CMK (cell line): Measurements from ENCODE around the gene XCL2.

Experiments
- DNase-seq: peaks from one replicate; pipeline ENCODE4 v3.0.0-alpha.2; 2010; ENCODE audit warnings: low read depth

XCL2 gene

DNA sequence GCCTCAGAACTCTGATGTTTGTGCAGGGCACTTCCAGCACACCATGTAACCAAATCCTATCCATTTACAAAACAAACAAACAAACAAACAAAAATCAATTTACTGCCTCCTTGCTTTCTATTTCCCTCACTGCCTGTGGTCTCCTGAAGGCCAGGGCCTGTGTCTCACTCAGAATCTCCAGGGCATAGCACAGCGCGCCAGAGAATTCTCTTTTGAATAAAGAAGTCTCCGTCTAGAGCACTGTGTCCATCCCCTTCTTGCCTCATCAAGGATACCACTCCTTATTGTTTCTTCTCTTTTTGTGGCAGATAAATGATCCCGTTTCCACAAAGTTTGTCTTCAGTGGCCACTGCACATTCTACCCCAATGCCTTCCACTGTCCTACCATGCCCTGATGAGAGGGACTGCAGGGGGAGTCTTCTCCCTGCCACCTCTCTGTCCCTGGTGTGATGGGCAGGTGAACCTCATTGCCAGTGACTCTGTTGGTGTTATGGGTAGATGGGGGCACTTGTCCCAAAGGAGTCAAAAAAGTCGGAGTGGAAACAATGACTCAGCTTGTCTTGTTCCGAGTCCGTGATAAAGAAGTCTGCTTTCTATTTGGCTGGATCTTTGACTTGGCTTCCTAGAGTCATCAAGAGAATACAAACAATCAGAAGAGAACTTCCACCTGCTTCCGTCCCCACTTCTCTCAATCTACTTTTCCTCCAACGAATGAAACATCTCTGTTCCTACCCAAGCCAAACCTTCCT, 30.0 kb downstream of the XCL2 start:
- DNase-seq, result no peak

DNA sequence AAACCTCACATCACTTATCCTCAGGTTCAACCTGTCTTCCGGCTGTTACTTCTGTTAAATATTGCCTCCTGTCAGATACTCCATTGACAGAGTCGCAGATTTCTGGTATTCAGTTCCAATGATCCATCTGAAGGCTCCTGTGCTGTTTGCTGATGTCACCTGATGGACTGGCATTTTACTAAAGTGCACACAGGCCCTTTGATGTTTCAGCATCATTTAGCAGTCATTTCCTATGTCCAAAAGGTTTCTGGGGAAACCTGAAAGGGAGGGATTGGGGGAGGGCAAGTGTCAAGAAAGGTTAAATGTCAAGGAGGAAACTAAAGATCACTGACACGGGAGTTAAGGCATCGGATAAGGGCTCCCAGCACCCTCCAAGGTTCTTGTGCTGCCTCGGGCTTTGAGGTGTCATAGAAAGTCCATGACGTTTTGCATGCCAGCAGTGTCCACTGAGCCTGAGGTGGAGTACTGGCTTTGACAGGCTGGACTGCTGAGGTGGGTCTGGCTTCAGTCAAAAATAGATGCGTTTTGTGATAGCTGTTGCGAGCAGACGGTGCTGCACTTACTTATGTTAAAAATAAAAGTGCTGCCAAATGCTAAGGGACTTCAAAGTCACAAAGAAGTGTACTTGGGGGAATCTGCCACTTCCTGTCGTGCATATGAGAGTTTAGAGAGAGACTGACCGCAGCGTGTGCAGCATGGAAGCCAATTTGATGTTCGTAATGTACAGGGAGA, 30.8 kb downstream of the XCL2 start:
- DNase-seq, result no peak

DNA sequence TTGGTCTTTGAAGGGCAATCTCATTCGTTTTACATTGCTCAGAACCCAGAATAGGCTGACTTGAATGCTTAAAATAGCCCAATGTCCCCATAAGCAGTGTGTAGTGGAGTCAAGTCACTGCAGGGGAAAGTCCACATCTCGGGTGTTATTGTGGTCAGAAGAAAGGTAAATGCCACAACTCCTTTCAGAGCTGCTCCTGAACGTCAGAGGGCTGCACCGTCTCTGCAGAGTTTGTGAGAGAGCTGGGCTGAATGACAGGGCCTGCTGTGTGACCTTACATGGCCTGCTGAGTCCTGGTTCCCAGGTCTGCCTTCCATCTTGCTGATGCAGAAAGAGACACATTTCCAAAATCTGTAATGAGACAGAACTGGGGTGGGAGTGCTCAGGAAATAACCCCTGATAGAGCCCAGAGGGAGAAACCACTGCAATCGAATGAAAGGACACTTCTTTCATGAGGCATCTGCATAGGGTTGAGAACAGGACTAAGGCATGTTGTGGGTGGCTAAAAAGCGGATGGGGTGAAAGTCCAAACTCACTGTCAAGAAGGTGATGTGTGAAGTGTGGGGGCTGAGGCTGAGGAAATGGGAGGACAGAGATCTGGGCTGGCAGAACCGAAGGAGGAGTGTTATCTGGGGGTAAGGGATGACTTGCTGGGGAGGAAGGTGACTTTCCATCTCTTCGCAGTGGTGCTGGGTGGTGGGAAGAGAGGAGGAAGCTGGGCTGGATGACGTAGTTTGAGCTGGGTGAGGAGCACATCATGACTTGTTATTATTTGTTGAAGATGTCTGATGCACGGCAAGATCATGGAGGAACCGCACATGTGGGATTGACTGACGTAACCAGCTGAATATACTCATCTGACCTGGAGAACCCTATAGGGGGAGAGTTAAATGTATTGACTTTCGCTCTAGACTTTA, 33.7 kb downstream of the XCL2 start:
- no peak for DNase-seq

DNA sequence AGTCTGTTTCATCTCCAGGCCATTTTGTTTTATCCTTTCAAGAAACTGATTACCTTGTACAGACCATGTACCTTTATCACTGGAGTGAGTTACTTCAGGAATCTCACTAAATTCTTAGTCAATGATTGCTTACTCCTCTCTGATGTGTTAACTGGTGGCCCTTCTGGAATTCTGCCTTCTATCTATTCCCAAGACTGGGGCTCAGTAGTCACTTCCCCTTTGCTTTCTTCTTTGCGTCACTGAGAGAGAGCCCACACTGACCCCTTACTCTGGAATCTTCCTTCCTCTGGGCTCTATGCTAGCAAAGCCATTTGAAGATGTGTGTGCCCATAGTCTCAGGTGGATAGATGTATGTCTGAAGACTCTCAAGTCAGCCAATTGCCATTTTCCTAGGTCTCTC, 34.6 kb downstream of the XCL2 start:
- DNase-seq, result no peak

DNA sequence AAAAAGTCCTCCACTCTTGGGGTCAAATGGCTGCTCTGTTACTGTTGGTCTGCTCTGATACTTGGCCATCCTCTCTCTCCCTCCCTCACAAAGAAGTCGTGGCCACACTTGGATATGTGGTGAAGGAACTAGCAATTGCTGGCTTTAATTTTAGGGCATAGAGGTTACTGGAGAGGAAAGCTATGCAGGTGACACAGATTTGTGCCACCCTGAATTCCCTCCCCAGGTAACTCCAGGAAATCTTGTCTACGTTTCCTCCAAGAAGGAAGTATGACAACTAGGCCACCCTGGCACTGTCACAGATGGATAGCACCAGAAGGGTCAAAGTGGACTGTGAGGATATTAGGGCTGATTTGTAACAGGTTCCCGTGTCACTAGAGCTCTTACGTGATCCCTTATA, 36.0 kb downstream of the XCL2 start:
- no peak for DNase-seq

DNA sequence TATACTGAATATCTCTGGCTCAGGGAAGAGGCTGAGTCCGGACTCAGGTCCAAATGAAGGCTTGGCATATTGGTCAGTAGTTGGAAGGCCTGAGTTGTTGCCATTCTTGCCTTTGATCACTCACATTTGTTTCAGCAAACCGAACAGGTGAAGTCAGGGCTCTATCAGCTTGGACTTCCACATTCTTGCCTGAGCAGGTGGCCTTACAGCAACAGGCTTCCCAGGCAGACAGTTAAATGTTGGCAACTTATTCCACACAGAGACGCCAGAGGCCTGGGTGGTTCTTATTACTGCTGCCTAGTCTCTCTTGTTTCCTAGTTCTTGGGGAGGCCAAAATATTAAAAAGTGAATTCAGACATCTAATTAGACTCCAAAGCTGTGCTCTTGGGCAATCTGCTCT, 36.6 kb downstream of the XCL2 start:
- DNase-seq, result no peak

DNA sequence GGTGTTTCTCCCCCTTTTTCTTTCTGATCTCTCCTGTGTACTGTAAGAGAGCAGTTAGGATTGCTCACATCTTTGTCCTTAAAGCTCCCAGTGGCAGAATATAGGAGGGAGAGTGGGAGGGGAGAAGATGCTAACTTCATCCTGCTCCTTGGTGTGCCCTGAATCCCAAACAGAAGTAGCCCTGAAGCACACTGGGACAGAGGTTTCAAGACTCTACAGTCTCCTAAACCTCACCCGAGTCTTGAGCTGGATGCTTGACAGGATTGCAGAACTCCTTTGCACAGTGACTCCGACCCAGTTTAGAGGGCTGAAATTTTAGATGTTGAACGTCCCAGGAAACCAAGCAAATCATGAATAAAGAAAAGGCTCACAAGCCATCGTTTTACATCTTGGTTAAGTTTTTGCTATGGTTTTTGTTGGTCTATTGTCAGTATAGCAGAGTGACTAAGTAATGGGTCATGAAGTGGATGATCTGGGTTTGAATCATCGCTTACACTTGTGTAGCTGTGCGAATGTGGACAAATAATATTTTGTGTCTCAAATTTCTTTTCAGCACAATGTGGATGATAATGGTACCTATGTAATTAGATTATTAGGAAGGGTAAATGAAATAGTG, 37.5 kb downstream of the XCL2 start:
- no peak for DNase-seq

DNA sequence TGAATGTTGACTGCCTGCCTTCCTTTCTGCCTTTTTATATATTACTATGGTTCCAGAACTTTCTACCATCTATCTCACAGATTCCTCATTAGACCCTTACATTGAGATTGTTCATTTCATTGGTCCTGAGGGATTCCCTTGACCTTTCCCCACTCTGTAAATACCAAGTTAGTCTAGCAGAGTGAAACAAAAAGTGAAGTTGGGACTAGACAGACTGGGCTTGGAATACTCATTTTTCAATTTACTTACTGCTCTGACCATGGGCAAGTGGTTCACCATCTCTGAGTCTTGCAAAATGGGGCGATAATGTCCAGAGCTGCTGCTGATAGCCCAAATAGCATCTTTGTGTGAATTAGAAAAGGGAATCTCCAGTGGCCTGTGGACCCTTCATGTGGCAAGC, 38.8 kb downstream of the XCL2 start:
- DNase-seq, result no peak

DNA sequence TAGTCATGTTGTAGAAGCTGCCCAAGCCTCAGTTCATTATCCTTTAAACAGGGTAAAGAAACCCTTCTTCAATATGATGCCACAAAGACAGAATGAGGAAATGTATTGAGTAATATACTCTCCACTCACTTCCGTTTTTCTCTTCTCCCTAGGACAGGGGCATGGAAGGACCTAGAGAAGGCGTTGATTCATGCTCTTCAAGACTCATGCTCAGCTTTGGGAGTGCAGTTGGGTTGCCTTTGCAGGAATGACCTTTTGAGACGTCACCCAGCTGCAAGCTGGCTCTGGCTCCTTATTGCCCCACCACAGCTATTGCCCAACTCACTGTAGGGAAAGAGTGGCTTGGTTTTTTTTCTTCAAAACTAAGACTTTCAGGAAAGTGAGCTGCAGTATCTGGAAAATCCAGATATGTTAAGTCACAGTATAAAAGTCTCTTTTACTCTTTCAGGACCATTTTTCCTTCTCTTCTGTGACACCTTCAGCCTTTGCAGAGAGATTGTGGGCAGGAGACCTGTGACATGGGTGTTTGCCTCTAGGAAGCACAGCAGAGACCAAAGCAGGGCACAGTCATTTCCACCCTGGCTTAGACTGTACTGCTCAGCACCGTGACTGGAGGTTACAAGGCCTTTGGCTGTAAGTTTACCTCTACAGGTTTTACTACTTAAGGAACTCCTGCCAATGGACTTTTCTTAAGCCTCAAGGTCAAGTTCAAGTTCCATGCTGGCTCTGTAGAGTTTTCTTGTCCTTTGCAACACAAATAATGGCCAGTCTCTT, 39.5 kb downstream of the XCL2 start:
- DNase-seq, result no peak

DNA sequence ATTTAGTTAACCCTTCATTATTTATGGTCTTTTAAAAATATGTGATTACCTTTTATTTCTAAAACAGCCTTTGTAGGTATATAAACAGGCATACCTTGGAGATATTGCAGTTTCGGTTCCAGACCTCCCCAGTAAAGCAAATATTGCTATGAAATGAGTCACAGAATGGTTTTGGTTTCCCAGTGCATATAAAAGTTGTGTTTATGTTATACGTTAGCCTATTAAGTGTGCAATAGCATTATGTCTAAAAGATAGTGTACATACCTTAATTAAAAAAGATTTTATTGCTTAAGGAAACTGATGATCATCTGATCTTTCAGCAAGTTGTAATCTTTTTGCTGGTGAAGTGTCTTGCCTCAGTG, 44.1 kb downstream of the XCL2 start:
- DNase-seq, result no peak

DNA sequence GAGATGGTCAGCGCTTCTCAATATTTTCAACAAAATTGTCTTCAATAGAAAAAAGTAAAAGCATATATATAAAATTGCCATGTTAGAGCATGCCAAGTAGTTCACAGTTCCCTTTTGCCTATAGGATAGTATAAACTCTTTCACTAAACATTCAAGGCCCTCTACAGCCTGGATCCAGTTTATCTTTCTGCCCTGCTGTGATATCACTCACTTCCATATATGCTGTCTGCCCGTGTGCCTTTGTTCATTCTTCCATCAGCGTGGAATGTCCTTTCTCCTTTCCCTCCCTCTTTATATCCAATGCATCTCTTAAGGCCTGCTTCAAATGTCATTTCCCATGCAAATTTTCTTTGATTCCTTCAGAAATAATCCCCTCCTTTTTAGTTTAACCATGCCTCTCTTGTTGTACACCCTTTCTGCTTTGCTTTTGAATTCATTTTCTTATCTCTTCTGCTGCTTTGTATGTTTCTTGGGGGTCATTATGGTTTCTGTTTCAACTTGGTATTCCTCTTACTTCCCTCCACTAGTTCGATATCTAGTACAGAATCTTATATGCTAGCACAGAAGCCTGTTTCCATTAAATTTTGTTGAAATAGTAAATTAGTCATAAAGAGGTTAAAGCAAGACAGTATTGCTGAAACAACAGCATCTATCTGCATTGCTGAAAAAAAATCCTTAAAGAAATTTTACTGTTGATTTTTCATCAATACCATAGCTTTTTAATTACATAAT, 44.7 kb downstream of the XCL2 start:
- DNase-seq, result no peak

DNA sequence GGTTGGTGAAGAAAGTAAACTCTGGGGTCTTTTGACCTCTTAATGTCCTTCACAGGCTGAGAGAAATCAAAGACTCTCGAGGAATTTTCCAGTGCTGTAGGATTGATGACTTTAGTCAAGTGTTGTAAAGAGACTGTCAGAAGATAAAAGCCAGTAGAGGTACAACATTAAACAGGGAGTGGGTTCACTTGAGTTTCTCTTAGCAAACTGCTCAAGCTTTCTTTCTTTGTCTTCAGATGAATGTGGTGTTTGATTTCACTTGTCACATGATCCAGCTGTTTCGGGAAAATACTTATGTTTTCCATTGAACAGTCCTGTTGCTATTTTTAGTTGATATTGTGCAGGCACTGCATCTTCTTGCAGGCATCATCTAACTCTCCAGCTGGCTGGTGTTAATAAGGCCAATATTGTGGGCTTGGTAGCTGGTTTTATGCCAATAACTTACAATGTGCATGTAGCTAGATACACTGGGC, 45.6 kb downstream of the XCL2 start:
- no peak for DNase-seq

DNA sequence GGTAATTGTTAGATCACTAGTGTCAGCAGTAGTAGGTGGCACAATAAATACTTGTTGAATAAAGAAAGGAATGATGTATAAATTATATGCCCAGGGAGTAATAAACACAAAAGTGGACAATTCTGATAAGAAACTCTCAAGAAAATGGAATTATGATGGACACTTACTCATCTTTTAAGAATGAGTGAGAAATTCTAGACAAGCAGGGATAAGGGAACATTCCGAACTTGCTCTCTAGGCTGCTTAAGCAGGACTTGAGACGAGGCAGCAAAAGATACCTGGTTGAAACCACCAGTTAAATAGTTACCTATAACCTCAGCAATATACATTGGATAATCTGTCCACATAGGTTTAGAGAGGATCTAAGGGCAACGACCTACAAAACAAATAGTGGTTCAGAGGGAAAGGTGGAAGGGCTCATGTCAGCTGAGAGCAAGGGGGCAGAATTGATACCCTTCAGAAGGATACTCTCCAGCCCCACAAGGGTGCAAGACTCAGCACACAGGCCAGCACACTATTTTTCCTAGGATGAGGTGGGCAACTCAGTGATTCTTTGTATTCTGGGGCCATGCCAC, 46.3 kb downstream of the XCL2 start:
- DNase-seq, result no peak

DNA sequence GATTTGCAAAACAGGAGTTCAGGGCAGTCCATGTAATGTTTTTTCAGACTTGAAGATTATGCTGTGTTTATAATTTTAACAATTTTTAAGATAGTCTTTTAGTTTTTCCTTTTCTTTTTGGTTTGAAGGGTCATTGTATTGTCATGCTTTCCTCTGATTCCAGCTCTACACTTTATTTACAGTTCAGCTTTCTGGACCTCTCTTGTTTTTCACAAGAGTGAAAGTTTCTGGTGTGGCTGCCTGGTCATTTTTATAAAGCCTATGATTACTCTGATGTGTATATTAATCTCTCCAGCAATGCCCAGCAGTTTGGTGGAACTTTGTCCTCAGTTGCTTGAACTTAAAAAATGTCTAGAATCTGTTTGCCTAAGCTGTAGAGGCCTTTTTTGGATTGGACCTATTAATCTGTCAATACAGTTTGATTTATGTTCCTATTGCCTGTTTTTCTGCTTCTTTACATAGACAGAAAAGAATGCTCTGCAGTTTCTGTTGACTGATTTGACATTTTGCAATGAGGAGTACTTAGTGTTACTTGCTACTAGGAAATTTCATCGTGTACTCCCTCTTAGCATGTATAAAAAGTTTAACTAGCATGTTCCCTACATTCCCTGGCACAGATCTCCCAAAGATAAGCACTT, 52.2 kb downstream of the XCL2 start:
- no peak for DNase-seq
